GM12873 (cell line): ENCODE data around the gene RAD51B.

ENCODE experiments used
- CTCF ChIP-seq: IDR thresholded peaks from 2 replicates; pipeline ENCODE4 v1.5.1; 2012; ENCODE audit warnings: low read depth, mild to moderate bottlenecking, moderate library complexity, low read length, control low read depth; ENCODE audit not compliant: insufficient read depth; ENCODE audit errors: missing control alignments

Gene RAD51B

GRCh38 chr14:68740788-68741476 lies 921.4 kb downstream of the RAD51B start:
- no peak for TF ChIP-seq CTCF

- no peak for TF ChIP-seq CTCF
These were observed 921.9 kb downstream of the RAD51B start for GRCh38 chr14:68741477-68741791.

GRCh38 chr14:68741839-68742470 lies 922.4 kb downstream of the RAD51B start:
- no peak for TF ChIP-seq CTCF

- no peak for TF ChIP-seq CTCF
These were observed 925.0 kb downstream of the RAD51B start for GRCh38 chr14:68744613-68745012.

GRCh38 chr14:68747393-68747792 lies 927.8 kb downstream of the RAD51B start:
- no peak for TF ChIP-seq CTCF

- TF ChIP-seq CTCF = no peak
These were observed 928.7 kb downstream of the RAD51B start for GRCh38 chr14:68748260-68748659.

- TF ChIP-seq CTCF = no peak
These were observed 929.1 kb downstream of the RAD51B start for GRCh38 chr14:68748691-68749090.
